Embryonic facial prominence (tissue), 1 donor: ENCODE measurements around the gene EDC3.
"Not testable (repeated sequence)": the region's sequence is repeated elsewhere in the genome, so short reads cannot be mapped to it uniquely, and the experiment has no call there.

Experiments used
- DNase-seq: peaks from one replicate; pipeline ENCODE4 v3.0.0-alpha.2; 2016; ENCODE audit errors: extremely low spot score

Gene EDC3

GRCh38 chr15:74709892-74710291 lies 14.1 kb upstream of the EDC3 start:
- DNase-seq, result no peak

- DNase-seq, result no peak
These were observed 13.2 kb upstream of the EDC3 start for GRCh38 chr15:74709011-74709410.

- DNase-seq, result no peak
These were observed 984 bp upstream of the EDC3 start for GRCh38 chr15:74696808-74697207.

GRCh38 chr15:74696398-74696729 lies 540 bp upstream of the EDC3 start:
- no peak for DNase-seq

- no peak for DNase-seq
These were observed 3.5 kb downstream of the EDC3 start for GRCh38 chr15:74692327-74692726.

- no peak for DNase-seq
These were observed 12.1 kb downstream of the EDC3 start for GRCh38 chr15:74683758-74684157.

- DNase-seq, result no peak
These were observed 12.9 kb downstream of the EDC3 start for GRCh38 chr15:74682954-74683353.

- DNase-seq, result no peak
These were observed 15.4 kb downstream of the EDC3 start for GRCh38 chr15:74680456-74680855.

GRCh38 chr15:74676801-74677200 lies 19.0 kb downstream of the EDC3 start:
- DNase-seq, result no peak

GRCh38 chr15:74674161-74674560 lies 21.7 kb downstream of the EDC3 start:
- no peak for DNase-seq

GRCh38 chr15:74669627-74670026 lies 26.2 kb downstream of the EDC3 start:
- DNase-seq, result no peak

GRCh38 chr15:74667975-74668374 lies 27.8 kb downstream of the EDC3 start:
- DNase-seq, result no peak

- DNase-seq, result no peak
These were observed 31.2 kb downstream of the EDC3 start for GRCh38 chr15:74664670-74665069.

- no peak for DNase-seq
These were observed 31.7 kb downstream of the EDC3 start for GRCh38 chr15:74664028-74664616.

- DNase-seq, result no peak
These were observed 32.4 kb downstream of the EDC3 start for GRCh38 chr15:74663303-74664027.

GRCh38 chr15:74662064-74662860 lies 33.6 kb downstream of the EDC3 start:
- DNase-seq, result no peak

- DNase-seq, result not testable (repeated sequence)
These were observed 34.5 kb downstream of the EDC3 start for GRCh38 chr15:74661280-74661679.

- DNase-seq, result no peak
These were observed 38.0 kb downstream of the EDC3 start for GRCh38 chr15:74657846-74658245.

GRCh38 chr15:74656935-74657535 lies 38.8 kb downstream of the EDC3 start:
- no peak for DNase-seq

- no peak for DNase-seq
These were observed 40.4 kb downstream of the EDC3 start for GRCh38 chr15:74655424-74655823.

GRCh38 chr15:74653426-74654102 lies 42.3 kb downstream of the EDC3 start:
- DNase-seq, result no peak

- DNase-seq, result no peak
These were observed 44.5 kb downstream of the EDC3 start for GRCh38 chr15:74651242-74651741.
